HEK293 (cell line): ENCODE data around the gene ELF3.

ENCODE experiments used
- CTCF ChIA-PET: fragments of 350-600 bp; formaldehyde crosslinking; extraction: SDS; loops from one replicate; lab custom pipeline; 2021; ENCODE audit warnings: antibody characterized with exemption; lab: Yijun Ruan, JAX
- POLR2A ChIA-PET: fragments of 300-600 bp; formaldehyde crosslinking; extraction: SDS; loops from one replicate; lab custom pipeline; 2020; ENCODE audit warnings: antibody characterized with exemption, inconsistent platforms; lab: Yijun Ruan, JAX
- H3K27ac ChIP-seq: fragments of 200-500 bp; sonication (Bioruptor generic); 2 replicates; pipeline ENCODE4 v1.5.1; 2014; ENCODE audit warnings: low read depth, low read length, control low read depth, inconsistent platforms; ENCODE audit errors: extremely low read depth
- H3K36me3 ChIP-seq, 2 experiments: fragments of 200-500 bp in 1 of 2; sonication (Bioruptor generic) in 1 of 2; 1 replicate in 1 of 2; 2 replicates in 1 of 2; pipeline ENCODE4 v1.5.1; 2014 to 2017; ENCODE audit warnings: inconsistent platforms in 2 of 2, low read length in 2 of 2; ENCODE audit not compliant: control insufficient read depth in 2 of 2, insufficient read depth in 1 of 2
- H3K4me1 ChIP-seq: fragments of 200-500 bp; sonication (Bioruptor generic); 2 replicates; pipeline ENCODE4 v1.5.1; 2014; ENCODE audit warnings: mild to moderate bottlenecking, low read length, inconsistent platforms; ENCODE audit not compliant: control insufficient read depth, insufficient read depth
- H3K4me3 ChIP-seq: 2 replicates; pipeline ENCODE4 v1.5.1; 2011; ENCODE audit warnings: low read depth, mild to moderate bottlenecking, control low read depth, low read length, moderate library complexity
- H3K9me3 ChIP-seq: fragments of 200-500 bp; sonication (Bioruptor generic); 2 replicates; pipeline ENCODE4 v1.5.1; 2014; ENCODE audit warnings: low read depth, low read length, inconsistent platforms; ENCODE audit not compliant: control insufficient read depth, insufficient read depth
- IKZF3 ChIP-seq: fragments of 450-650 bp; IDR thresholded peaks from 2 replicates; pipeline ENCODE4 v1.5.0; 2018; ENCODE audit warnings: missing biosample characterization, mild to moderate bottlenecking, missing genetic modification characterization, moderate library complexity
- PRDM1 ChIP-seq: fragments of 450-650 bp; formaldehyde crosslinking; IDR thresholded peaks from 2 replicates; pipeline ENCODE4; 2016; ENCODE audit warnings: missing biosample characterization, missing genetic modification characterization
- RBAK ChIP-seq: fragments of 450-650 bp; formaldehyde crosslinking; IDR thresholded peaks from 2 replicates; pipeline ENCODE4 v1.5.1; 2016; ENCODE audit warnings: missing biosample characterization, missing genetic modification characterization
- SETDB1 ChIP-seq: IDR thresholded peaks from one replicate; pipeline ENCODE4 v1.6.1; 2017; ENCODE audit warnings: mild to moderate bottlenecking, low read length, moderate library complexity, mixed read lengths; ENCODE audit not compliant: insufficient read length
- SP7 ChIP-seq: fragments of 450-650 bp; formaldehyde crosslinking; IDR thresholded peaks from 2 replicates; pipeline ENCODE4 v1.5.1; 2016; ENCODE audit warnings: missing biosample characterization, missing genetic modification characterization
- ZBTB21 ChIP-seq: fragments of 450-650 bp; formaldehyde crosslinking; IDR thresholded peaks from 2 replicates; pipeline ENCODE4 v1.5.1; 2017; ENCODE audit warnings: missing biosample characterization, missing genetic modification characterization
- ZEB2 ChIP-seq: fragments of 450-650 bp; formaldehyde crosslinking; IDR thresholded peaks from 2 replicates; pipeline ENCODE4 v1.5.1; 2016; ENCODE audit warnings: missing biosample characterization, missing genetic modification characterization
- ZFHX2 ChIP-seq: fragments of 450-650 bp; formaldehyde crosslinking; conservative IDR thresholded peaks from 2 replicates; pipeline ENCODE4 v1.5.1; 2016; ENCODE audit warnings: missing biosample characterization, missing genetic modification characterization
- ZFP69B ChIP-seq: fragments of 450-650 bp; formaldehyde crosslinking; IDR thresholded peaks from 2 replicates; pipeline ENCODE4 v1.5.1; 2016; ENCODE audit warnings: missing biosample characterization, missing genetic modification characterization
- ZNF114 ChIP-seq: fragments of 450-650 bp; formaldehyde crosslinking; IDR thresholded peaks from 2 replicates; pipeline ENCODE4 v1.5.0; 2017; ENCODE audit warnings: missing biosample characterization, missing genetic modification characterization
- ZNF157 ChIP-seq: fragments of 450-650 bp; formaldehyde crosslinking; IDR thresholded peaks from 2 replicates; pipeline ENCODE4 v1.5.1; 2016; ENCODE audit warnings: missing biosample characterization, missing genetic modification characterization
- ZNF184 ChIP-seq: fragments of 450-650 bp; IDR thresholded peaks from 2 replicates; pipeline ENCODE4 v1.5.1; 2018; ENCODE audit warnings: missing biosample characterization, mild to moderate bottlenecking, missing genetic modification characterization
- ZNF202 ChIP-seq: fragments of 450-650 bp; formaldehyde crosslinking; IDR thresholded peaks from 2 replicates; pipeline ENCODE4 v1.5.1; 2016; ENCODE audit warnings: missing biosample characterization, missing genetic modification characterization, borderline replicate concordance
- ZNF292 ChIP-seq: fragments of 450-650 bp; formaldehyde crosslinking; IDR thresholded peaks from 2 replicates; pipeline ENCODE4 v1.5.1; 2016; ENCODE audit warnings: low read depth, missing biosample characterization, missing genetic modification characterization, borderline replicate concordance
- ZNF514 ChIP-seq: fragments of 450-650 bp; formaldehyde crosslinking; IDR thresholded peaks from 2 replicates; pipeline ENCODE4 v1.5.1; 2016; ENCODE audit warnings: missing biosample characterization, missing genetic modification characterization
- ZNF521 ChIP-seq: fragments of 450-650 bp; formaldehyde crosslinking; IDR thresholded peaks from 2 replicates; pipeline ENCODE4 v1.5.1; 2017; ENCODE audit warnings: missing biosample characterization, mild to moderate bottlenecking, missing genetic modification characterization
- ZNF621 ChIP-seq: fragments of 450-650 bp; formaldehyde crosslinking; IDR thresholded peaks from 2 replicates; pipeline ENCODE4 v1.5.1; 2017; ENCODE audit warnings: missing biosample characterization, missing genetic modification characterization
- ZNF623 ChIP-seq: fragments of 450-650 bp; formaldehyde crosslinking; IDR thresholded peaks from 2 replicates; pipeline ENCODE4 v1.5.1; 2016; ENCODE audit warnings: missing biosample characterization, missing genetic modification characterization
- ZNF792 ChIP-seq: fragments of 450-650 bp; formaldehyde crosslinking; IDR thresholded peaks from 2 replicates; pipeline ENCODE4 v1.5.1; 2016; ENCODE audit warnings: missing biosample characterization, missing genetic modification characterization
- TF ChIP-seq, protein P1 (sequence below): fragments of 450-650 bp; IDR thresholded peaks from 2 replicates; pipeline ENCODE4 v1.5.1; 2018; ENCODE audit warnings: missing biosample characterization, mild to moderate bottlenecking, missing genetic modification characterization
- TF ChIP-seq, protein P2 (sequence below): fragments of 450-650 bp; formaldehyde crosslinking; IDR thresholded peaks from 2 replicates; pipeline ENCODE4 v1.5.1; 2017; ENCODE audit warnings: missing biosample characterization, missing genetic modification characterization
- TF ChIP-seq, protein P3 (sequence below): fragments of 450-650 bp; formaldehyde crosslinking; IDR thresholded peaks from 2 replicates; pipeline ENCODE4 v1.5.1; 2017; ENCODE audit warnings: missing biosample characterization, mild to moderate bottlenecking, missing genetic modification characterization, moderate library complexity
- TF ChIP-seq, protein P4 (sequence below): fragments of 450-650 bp; formaldehyde crosslinking; IDR thresholded peaks from 2 replicates; pipeline ENCODE4 v1.5.1; 2016; ENCODE audit warnings: missing biosample characterization, missing genetic modification characterization, borderline replicate concordance
- TF ChIP-seq, protein P5 (sequence below): fragments of 450-650 bp; formaldehyde crosslinking; IDR thresholded peaks from 2 replicates; pipeline ENCODE4 v1.5.1; 2016; ENCODE audit warnings: missing biosample characterization, missing genetic modification characterization, borderline replicate concordance

The ELF3 gene

DNA sequence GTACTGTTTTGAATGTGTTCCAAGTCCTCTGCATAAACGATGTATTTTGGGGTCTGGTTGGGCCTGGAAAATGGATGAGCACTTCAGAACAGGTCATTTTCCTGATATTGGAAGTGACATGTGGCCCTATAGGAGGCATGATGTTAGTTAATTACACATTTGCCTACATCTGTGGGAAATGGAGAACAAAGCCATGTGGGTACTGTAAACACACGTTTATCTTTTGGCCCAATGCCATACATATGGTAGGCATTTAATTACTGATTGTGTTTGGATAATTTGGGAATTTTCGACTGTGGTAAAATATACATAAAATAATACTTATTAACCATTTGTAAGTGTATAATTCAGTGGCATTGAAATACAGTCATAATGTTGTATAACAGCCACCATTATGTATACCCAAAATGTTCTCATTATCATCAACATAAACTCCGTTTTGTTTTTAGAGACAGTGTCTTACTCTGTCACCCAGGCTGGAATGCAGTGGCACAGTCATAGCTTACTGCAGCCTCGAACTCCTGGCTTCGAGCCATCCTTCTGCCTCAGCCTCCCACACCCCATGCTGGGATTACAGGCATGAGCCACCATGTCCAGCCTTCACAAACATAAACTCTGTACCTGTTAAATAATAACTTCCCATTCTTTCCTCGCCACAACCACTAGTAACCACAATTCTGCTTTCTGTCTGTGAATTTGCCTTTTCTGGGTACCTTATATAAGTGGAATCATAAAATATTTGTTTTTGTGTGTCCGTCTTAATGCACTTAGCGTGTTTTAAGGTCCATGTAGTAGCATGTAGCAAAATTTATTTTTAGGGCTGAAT, 39.8 kb upstream of the ELF3 start (continued):
- TF ChIP-seq IKZF3 (tag by site-specific recombination) (peak; percentile 61), SP7 (peak; percentile 96), ZNF184 (tag by site-specific recombination) (no peak), PRDM1 (tag by site-specific recombination) (no peak), ZFHX2 (tag by site-specific recombination) (no peak), ZNF292 (no peak), ZFP69B (tag by site-specific recombination) (no peak), ZEB2 (tag by site-specific recombination) (no peak), ZNF521 (tag by site-specific recombination) (no peak), ZNF623 (tag by site-specific recombination) (no peak)
- TF ChIP-seq, protein P1, sequence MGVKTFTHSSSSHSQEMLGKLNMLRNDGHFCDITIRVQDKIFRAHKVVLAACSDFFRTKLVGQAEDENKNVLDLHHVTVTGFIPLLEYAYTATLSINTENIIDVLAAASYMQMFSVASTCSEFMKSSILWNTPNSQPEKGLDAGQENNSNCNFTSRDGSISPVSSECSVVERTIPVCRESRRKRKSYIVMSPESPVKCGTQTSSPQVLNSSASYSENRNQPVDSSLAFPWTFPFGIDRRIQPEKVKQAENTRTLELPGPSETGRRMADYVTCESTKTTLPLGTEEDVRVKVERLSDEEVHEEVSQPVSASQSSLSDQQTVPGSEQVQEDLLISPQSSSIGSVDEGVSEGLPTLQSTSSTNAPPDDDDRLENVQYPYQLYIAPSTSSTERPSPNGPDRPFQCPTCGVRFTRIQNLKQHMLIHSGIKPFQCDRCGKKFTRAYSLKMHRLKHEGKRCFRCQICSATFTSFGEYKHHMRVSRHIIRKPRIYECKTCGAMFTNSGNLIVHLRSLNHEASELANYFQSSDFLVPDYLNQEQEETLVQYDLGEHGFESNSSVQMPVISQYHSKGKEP (tag by site-specific recombination), result no peak
- TF ChIP-seq, protein P2, sequence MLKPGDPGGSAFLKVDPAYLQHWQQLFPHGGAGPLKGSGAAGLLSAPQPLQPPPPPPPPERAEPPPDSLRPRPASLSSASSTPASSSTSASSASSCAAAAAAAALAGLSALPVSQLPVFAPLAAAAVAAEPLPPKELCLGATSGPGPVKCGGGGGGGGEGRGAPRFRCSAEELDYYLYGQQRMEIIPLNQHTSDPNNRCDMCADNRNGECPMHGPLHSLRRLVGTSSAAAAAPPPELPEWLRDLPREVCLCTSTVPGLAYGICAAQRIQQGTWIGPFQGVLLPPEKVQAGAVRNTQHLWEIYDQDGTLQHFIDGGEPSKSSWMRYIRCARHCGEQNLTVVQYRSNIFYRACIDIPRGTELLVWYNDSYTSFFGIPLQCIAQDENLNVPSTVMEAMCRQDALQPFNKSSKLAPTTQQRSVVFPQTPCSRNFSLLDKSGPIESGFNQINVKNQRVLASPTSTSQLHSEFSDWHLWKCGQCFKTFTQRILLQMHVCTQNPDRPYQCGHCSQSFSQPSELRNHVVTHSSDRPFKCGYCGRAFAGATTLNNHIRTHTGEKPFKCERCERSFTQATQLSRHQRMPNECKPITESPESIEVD (tag by site-specific recombination), result peak; percentile 73

DNA sequence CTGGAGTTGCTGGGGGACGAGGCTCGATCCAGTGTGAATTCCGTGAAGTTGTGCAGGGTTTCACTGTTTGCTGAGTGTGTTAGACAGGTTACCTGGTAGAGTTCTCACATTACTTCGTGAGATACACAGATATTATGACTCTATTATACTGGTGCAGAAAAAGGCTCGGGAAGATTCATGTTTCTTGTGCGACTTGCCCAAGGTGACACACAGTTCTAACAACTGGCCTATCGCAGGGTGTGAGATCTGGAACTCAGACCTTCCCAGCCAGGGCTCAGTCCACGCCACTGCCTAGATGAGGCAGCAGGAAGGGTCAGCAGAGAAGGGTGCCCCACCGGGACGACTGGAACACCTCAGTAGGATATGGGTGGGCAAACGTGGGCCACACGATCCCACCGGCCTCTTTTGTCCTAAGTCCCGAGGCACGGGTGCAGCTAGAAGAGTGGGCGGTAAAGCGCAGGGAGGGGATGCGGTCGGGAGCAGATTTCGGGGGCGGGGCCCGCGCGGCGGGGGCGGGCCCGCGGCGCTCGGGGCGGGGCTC, 28.2 kb upstream of the ELF3 start:
- Histone ChIP-seq H3K4me1 (no peaks in the 10 kb centered on the region), H3K36me3 (peaks cover 0 to 4% of the 10 kb centered on the region in 2 experiments; a peak in 1 of 3 replicates), H3K27ac (no peak overlapping the region; the same call in 1 of the 2 replicates), H3K4me3 (peak overlapping the region; percentile 87), H3K9me3 (no peaks in the 10 kb centered on the region)
- CTCF ChIA-PET, result interaction anchor here (0.9 to 4.5 kb wide), 4 partner anchors 17 to 100 kb away, joined by 3 to 17 read pairs (median 10); no protein-coding TSS in a partner anchor
- POLR2A ChIA-PET, result interaction anchor here (0.7 to 2.3 kb wide), 7 partner anchors 8 to 98 kb away, joined by 3 to 10 read pairs (median 5); partner anchors contain the start of gene TIMM17A
- TF ChIP-seq ZNF792, result no peak
- TF ChIP-seq ZNF202 (tag by site-specific recombination), result no peak
- TF ChIP-seq RBAK (tag by site-specific recombination), result no peak
- TF ChIP-seq ZNF114, result no peak
- TF ChIP-seq ZNF514 (tag by site-specific recombination), result no peak
- TF ChIP-seq PRDM1 (tag by site-specific recombination), result no peak
- TF ChIP-seq, protein P3, sequence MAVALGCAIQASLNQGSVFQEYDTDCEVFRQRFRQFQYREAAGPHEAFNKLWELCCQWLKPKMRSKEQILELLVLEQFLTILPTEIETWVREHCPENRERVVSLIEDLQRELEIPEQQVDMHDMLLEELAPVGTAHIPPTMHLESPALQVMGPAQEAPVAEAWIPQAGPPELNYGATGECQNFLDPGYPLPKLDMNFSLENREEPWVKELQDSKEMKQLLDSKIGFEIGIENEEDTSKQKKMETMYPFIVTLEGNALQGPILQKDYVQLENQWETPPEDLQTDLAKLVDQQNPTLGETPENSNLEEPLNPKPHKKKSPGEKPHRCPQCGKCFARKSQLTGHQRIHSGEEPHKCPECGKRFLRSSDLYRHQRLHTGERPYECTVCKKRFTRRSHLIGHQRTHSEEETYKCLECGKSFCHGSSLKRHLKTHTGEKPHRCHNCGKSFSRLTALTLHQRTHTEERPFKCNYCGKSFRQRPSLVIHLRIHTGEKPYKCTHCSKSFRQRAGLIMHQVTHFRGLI, result no peak
- no peak for TF ChIP-seq ZNF157
- TF ChIP-seq, protein P4, sequence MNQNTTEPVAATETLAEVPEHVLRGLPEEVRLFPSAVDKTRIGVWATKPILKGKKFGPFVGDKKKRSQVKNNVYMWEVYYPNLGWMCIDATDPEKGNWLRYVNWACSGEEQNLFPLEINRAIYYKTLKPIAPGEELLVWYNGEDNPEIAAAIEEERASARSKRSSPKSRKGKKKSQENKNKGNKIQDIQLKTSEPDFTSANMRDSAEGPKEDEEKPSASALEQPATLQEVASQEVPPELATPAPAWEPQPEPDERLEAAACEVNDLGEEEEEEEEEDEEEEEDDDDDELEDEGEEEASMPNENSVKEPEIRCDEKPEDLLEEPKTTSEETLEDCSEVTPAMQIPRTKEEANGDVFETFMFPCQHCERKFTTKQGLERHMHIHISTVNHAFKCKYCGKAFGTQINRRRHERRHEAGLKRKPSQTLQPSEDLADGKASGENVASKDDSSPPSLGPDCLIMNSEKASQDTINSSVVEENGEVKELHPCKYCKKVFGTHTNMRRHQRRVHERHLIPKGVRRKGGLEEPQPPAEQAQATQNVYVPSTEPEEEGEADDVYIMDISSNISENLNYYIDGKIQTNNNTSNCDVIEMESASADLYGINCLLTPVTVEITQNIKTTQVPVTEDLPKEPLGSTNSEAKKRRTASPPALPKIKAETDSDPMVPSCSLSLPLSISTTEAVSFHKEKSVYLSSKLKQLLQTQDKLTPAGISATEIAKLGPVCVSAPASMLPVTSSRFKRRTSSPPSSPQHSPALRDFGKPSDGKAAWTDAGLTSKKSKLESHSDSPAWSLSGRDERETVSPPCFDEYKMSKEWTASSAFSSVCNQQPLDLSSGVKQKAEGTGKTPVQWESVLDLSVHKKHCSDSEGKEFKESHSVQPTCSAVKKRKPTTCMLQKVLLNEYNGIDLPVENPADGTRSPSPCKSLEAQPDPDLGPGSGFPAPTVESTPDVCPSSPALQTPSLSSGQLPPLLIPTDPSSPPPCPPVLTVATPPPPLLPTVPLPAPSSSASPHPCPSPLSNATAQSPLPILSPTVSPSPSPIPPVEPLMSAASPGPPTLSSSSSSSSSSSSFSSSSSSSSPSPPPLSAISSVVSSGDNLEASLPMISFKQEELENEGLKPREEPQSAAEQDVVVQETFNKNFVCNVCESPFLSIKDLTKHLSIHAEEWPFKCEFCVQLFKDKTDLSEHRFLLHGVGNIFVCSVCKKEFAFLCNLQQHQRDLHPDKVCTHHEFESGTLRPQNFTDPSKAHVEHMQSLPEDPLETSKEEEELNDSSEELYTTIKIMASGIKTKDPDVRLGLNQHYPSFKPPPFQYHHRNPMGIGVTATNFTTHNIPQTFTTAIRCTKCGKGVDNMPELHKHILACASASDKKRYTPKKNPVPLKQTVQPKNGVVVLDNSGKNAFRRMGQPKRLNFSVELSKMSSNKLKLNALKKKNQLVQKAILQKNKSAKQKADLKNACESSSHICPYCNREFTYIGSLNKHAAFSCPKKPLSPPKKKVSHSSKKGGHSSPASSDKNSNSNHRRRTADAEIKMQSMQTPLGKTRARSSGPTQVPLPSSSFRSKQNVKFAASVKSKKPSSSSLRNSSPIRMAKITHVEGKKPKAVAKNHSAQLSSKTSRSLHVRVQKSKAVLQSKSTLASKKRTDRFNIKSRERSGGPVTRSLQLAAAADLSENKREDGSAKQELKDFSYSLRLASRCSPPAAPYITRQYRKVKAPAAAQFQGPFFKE, result no peak
- TF ChIP-seq, protein P5, sequence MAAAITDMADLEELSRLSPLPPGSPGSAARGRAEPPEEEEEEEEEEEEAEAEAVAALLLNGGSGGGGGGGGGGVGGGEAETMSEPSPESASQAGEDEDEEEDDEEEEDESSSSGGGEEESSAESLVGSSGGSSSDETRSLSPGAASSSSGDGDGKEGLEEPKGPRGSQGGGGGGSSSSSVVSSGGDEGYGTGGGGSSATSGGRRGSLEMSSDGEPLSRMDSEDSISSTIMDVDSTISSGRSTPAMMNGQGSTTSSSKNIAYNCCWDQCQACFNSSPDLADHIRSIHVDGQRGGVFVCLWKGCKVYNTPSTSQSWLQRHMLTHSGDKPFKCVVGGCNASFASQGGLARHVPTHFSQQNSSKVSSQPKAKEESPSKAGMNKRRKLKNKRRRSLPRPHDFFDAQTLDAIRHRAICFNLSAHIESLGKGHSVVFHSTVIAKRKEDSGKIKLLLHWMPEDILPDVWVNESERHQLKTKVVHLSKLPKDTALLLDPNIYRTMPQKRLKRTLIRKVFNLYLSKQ (tag by site-specific recombination), result no peak
- TF ChIP-seq SETDB1, result no peak
- no peak for TF ChIP-seq ZBTB21
- no peak for TF ChIP-seq ZNF621 (tag by site-specific recombination)
